D341Med (cell line): ENCODE results near the gene KCTD5.

Source experiments
- DNase-seq: peaks from one replicate; pipeline ENCODE4 v3.0.0; 2012; ENCODE audit warnings: low spot score

The KCTD5 gene

GRCh38 chr16:2752035-2752849, 69.9 kb downstream of the KCTD5 start, which contains the start of gene SRRM2:
SRRM2 (plus strand) TSS chr16:2752638; CDS start chr16:2756365, 3,727 bp downstream.
- DNase-seq, result peak; percentile 95

DNA sequence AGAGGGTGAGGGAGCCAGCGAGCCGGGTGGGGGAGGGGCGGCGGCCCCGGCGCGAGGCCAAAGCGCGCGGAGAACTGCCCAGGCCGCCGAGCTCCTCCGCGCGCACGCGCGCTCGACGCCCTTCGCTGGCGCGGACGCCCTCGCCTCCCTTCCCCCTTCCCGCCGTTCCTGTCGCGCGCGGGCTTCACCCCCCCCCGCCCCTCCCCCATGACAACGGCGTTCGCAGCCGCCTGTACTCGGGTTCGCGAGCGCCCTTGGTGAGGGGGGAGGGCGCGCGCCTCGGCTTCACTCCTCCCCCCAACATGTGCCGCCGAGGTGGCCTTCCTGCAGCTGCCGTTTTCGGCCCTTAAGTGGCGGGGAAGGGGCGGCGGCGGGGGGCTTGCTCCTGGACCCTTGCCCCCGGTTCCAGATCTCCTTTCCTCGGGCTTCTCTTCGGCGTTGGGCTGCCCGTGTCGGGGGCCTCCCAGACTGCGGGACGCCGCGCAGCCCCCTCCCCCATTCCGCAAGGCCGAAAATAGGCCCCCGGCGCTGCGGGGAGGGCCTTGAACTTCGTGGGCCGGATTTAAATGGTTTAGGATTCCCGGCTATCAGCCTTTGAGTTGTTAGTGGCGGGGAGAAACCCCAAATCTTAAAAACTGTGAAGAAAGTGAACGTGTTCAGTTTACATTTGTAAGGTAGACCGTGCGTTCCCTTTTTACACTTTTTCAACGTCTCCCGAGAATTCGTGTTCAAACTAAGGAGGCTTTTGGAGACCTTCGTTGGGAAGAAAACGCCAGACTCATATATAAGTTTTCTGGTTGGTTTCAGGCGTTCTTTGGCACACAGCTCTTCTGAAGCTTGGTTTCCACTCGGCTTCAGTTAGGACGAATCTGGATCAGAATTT, 70.8 kb downstream of the KCTD5 start:
- peak; percentile 94 for DNase-seq

- DNase-seq, result no peak
These were observed 71.4 kb downstream of the KCTD5 start for GRCh38 chr16:2753733-2754020.

- DNase-seq, result no peak
These were observed 72.8 kb downstream of the KCTD5 start for GRCh38 chr16:2755158-2755557.

GRCh38 chr16:2756288-2757015, 74.1 kb downstream of the KCTD5 start:
- no peak for DNase-seq

GRCh38 chr16:2757344-2757743, 75.0 kb downstream of the KCTD5 start:
- DNase-seq, result no peak
